ENCODE results near the gene DTD1.
"Not testable (repeated sequence)": the region's sequence is repeated elsewhere in the genome, so short reads cannot be mapped to it uniquely, and the experiment has no call there.

The DTD1 gene

DNA sequence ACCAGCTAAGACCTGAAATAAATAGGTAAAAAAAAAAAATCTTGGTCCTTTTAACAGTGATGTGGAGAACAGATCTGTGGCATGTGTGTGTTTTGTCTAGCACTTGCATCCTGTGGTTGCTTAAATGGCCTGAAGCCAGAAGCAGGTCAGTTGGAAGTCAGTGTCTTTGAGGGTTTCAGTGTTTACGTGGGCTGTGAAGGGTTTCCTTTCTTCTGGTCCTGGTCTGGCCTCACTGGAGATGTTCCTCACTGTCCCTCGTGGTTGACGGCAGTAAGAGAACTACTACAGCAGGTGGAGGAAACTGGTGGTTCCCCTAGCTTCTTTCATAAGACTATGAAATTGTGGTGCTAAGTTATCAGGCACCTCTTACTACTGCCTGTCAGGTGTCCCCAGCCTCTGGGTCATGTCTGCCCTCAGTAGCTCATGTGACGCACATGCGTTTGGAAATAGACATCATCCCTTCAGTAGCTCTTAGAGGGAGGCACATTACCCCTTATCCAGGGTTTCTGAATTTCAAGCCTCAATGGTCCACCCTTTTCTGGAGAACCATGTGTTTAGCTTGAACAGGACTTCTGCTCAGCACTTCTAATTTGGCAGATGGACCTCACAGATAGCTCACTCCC lies 166.3 kb downstream of the DTD1 start:
- H3K79me2 ChIP-seq (ENCODE audit: control insufficient read depth, low read length): no peaks in the 10 kb centered on the region
- no peaks in the 10 kb centered on the region for H3F3A ChIP-seq (ENCODE audit: control insufficient read depth, insufficient read depth)
- no peaks in the 10 kb centered on the region for H3K36me3 ChIP-seq (ENCODE audit: control insufficient read depth, low read length)
- H3K27me3 ChIP-seq (ENCODE audit: control insufficient read depth, low read length): no peaks in the 10 kb centered on the region
- H3K4me2 ChIP-seq (ENCODE audit: low read length): no peak overlapping the region
- H3K4me1 ChIP-seq (ENCODE audit: control insufficient read depth, low read length): no peaks in the 10 kb centered on the region
- no peaks in the 10 kb centered on the region for H4K20me1 ChIP-seq (ENCODE audit: control insufficient read depth, insufficient read depth, low read depth, low read length)
- H3K9me3 ChIP-seq (ENCODE audit: control insufficient read depth, insufficient read depth, low read length): no peaks in the 10 kb centered on the region
- H3K27ac ChIP-seq (ENCODE audit: low read depth, low read length): no peak overlapping the region
- TF ChIP-seq EZH2phosphoT487 (IDR thresholded peaks at IDR 0.05; ENCODE audit: borderline replicate concordance, low read length): no peak
- TF ChIP-seq, protein P1, sequence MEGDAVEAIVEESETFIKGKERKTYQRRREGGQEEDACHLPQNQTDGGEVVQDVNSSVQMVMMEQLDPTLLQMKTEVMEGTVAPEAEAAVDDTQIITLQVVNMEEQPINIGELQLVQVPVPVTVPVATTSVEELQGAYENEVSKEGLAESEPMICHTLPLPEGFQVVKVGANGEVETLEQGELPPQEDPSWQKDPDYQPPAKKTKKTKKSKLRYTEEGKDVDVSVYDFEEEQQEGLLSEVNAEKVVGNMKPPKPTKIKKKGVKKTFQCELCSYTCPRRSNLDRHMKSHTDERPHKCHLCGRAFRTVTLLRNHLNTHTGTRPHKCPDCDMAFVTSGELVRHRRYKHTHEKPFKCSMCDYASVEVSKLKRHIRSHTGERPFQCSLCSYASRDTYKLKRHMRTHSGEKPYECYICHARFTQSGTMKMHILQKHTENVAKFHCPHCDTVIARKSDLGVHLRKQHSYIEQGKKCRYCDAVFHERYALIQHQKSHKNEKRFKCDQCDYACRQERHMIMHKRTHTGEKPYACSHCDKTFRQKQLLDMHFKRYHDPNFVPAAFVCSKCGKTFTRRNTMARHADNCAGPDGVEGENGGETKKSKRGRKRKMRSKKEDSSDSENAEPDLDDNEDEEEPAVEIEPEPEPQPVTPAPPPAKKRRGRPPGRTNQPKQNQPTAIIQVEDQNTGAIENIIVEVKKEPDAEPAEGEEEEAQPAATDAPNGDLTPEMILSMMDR (IDR thresholded peaks at IDR 0.05; ENCODE audit: low read depth, low read length, poor library complexity, severe bottlenecking): no peak
- no peak overlapping the region for H3K4me3 ChIP-seq (ENCODE audit: low read length)
- H3K9me2 ChIP-seq (replicated peaks; ENCODE audit: control insufficient read depth, low read length): no peaks in the 10 kb centered on the region

GRCh38 chr20:18754653-18755045 lies 166.8 kb downstream of the DTD1 start:
- Histone ChIP-seq H3K36me3 (ENCODE audit: control insufficient read depth, low read length) (no peaks in the 10 kb centered on the region), H3K27me3 (ENCODE audit: control insufficient read depth, low read length) (no peaks in the 10 kb centered on the region), H3K9me3 (ENCODE audit: control insufficient read depth, insufficient read depth, low read length) (no peaks in the 10 kb centered on the region), H3F3A (ENCODE audit: control insufficient read depth, insufficient read depth) (no peaks in the 10 kb centered on the region), H3K4me2 (ENCODE audit: low read length) (no peak overlapping the region), H3K27ac (ENCODE audit: low read depth, low read length) (no peak overlapping the region), H3K79me2 (ENCODE audit: control insufficient read depth, low read length) (no peaks in the 10 kb centered on the region), H3K9me2 (replicated peaks; ENCODE audit: control insufficient read depth, low read length) (no peaks in the 10 kb centered on the region), H3K4me3 (ENCODE audit: low read length) (no peak overlapping the region), H3K4me1 (ENCODE audit: control insufficient read depth, low read length) (no peaks in the 10 kb centered on the region), H4K20me1 (ENCODE audit: control insufficient read depth, insufficient read depth, low read depth, low read length) (no peaks in the 10 kb centered on the region)
- TF ChIP-seq, protein P1 (IDR thresholded peaks at IDR 0.05; ENCODE audit: low read depth, low read length, poor library complexity, severe bottlenecking): no peak
- TF ChIP-seq EZH2phosphoT487 (IDR thresholded peaks at IDR 0.05; ENCODE audit: borderline replicate concordance, low read length): no peak

DNA sequence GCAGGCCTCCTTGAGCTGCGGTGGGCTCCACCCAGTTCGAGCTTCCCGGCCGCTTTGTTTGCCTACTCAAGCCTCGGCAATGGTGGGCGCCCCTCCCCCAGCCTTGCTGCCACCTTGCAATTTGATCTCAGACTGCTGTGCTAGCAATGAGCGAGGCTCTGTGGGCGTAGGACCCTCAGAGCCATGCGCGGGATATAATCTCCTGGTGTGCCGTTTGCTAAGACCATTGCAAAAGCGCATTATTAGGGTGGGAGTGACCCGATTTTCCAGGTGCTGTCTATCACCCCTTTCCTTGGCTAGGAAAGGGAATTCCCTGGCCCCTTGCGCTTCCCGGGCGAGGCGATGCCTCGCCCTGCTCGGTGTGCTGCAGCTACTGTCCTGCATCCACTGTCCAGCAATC lies 173.0 kb downstream of the DTD1 start:
- H3F3A ChIP-seq (ENCODE audit: control insufficient read depth, insufficient read depth); H3K27ac ChIP-seq (ENCODE audit: low read depth, low read length); H3K9me2 ChIP-seq (replicated peaks; ENCODE audit: control insufficient read depth, low read length); H4K20me1 ChIP-seq (ENCODE audit: control insufficient read depth, insufficient read depth, low read depth, low read length); H3K4me2 ChIP-seq (ENCODE audit: low read length); H3K9me3 ChIP-seq (ENCODE audit: control insufficient read depth, insufficient read depth, low read length); H3K79me2 ChIP-seq (ENCODE audit: control insufficient read depth, low read length); H3K4me1 ChIP-seq (ENCODE audit: control insufficient read depth, low read length); H3K4me3 ChIP-seq (ENCODE audit: low read length); H3K36me3 ChIP-seq (ENCODE audit: control insufficient read depth, low read length); H3K27me3 ChIP-seq (ENCODE audit: control insufficient read depth, low read length): not testable (repeated sequence)

DNA sequence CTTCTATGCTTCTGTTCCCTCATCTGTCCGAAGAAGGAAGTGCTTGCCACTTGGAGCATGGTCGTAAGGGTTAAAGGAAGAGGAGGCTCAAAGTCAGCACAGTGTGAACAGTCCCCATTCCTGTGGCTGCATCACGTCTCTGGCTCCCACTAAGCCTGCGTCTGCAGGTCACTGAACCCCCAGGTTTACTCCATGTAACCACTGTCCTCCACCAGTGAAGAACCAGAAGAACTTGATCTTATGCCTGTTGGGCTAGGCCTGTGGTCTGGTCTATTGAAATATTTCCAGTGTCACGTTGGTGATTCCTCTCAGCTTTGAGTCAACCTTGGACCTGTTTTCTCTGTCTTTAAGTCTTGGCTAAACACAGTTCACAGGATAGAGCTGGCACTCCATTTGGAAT lies 179.8 kb downstream of the DTD1 start:
- Histone ChIP-seq H4K20me1 (ENCODE audit: control insufficient read depth, insufficient read depth, low read depth, low read length) (no peaks in the 10 kb centered on the region), H3K4me1 (ENCODE audit: control insufficient read depth, low read length) (no peaks in the 10 kb centered on the region), H3K9me3 (ENCODE audit: control insufficient read depth, insufficient read depth, low read length) (no peaks in the 10 kb centered on the region), H3K36me3 (ENCODE audit: control insufficient read depth, low read length) (no peaks in the 10 kb centered on the region), H3K79me2 (ENCODE audit: control insufficient read depth, low read length) (no peaks in the 10 kb centered on the region), H3K27ac (ENCODE audit: low read depth, low read length) (no peak overlapping the region), H3K9me2 (replicated peaks; ENCODE audit: control insufficient read depth, low read length) (no peaks in the 10 kb centered on the region), H3K4me2 (ENCODE audit: low read length) (no peak overlapping the region), H3K4me3 (ENCODE audit: low read length) (no peak overlapping the region), H3K27me3 (ENCODE audit: control insufficient read depth, low read length) (no peaks in the 10 kb centered on the region), H3F3A (ENCODE audit: control insufficient read depth, insufficient read depth) (no peaks in the 10 kb centered on the region)
- no peak for TF ChIP-seq EZH2phosphoT487 (IDR thresholded peaks at IDR 0.05; ENCODE audit: borderline replicate concordance, low read length)
- TF ChIP-seq, protein P1 (IDR thresholded peaks at IDR 0.05; ENCODE audit: low read depth, low read length, poor library complexity, severe bottlenecking): no peak

Data from DOHH2 (cell line).